A549 (cell line): ENCODE results near the gene SRRT.

ENCODE experiments used
- CBX8 ChIP-seq: fragments of 200-600 bp; sonication (generic); IDR thresholded peaks from 2 replicates; pipeline ENCODE4 v1.6.1; 2016
- CEBPB ChIP-seq, 2 experiments: fragments of >200 bp in 1 of 2; sonication (Bioruptor Twin) in 1 of 2; formaldehyde crosslinking in 1 of 2; IDR thresholded peaks; 2 replicates each; pipeline ENCODE4 v1.6.1; 2012 to 2016
- HMGXB4 ChIP-seq: fragments of 250-450 bp; sonication (Bioruptor Pico); IDR thresholded peaks from 2 replicates; pipeline ENCODE4 v1.5.0; 2021; ENCODE audit warnings: mild to moderate bottlenecking, moderate library complexity, borderline replicate concordance
- KDM1A ChIP-seq: fragments of 200-600 bp; sonication (generic); IDR thresholded peaks from 2 replicates; pipeline ENCODE4 v1.6.1; 2016; ENCODE audit warnings: low read depth, mild to moderate bottlenecking
- NFE2L2 ChIP-seq: fragments of 150-350 bp; conservative IDR thresholded peaks from 2 replicates; pipeline ENCODE4 v1.6.1; 2014; ENCODE audit warnings: low read length
- NPAS2 ChIP-seq: fragments of 250-450 bp; sonication (Bioruptor Pico); IDR thresholded peaks from 2 replicates; pipeline ENCODE4 v1.8.0; 2022; ENCODE audit warnings: mild to moderate bottlenecking, moderate library complexity, borderline replicate concordance
- POLR2A ChIP-seq: IDR thresholded peaks from 2 replicates; pipeline ENCODE4 v1.6.1; 2012; ENCODE audit warnings: mild to moderate bottlenecking, low read length
- RAD21 ChIP-seq, 2 experiments: fragments of >200 bp in 1 of 2; sonication (Bioruptor Twin) in 1 of 2; formaldehyde crosslinking in 1 of 2; IDR thresholded peaks in 1 of 2; conservative IDR thresholded peaks in 1 of 2; 2 replicates in 1 of 2; 3 replicates in 1 of 2; pipeline ENCODE4 v1.6.1; 2012 to 2018; ENCODE audit warnings: inconsistent platforms in 1 of 2
- REST ChIP-seq: fragments of 200-600 bp; sonication (generic); IDR thresholded peaks from 2 replicates; pipeline ENCODE4 v1.6.1; 2016; ENCODE audit warnings: antibody characterized with exemption, mild to moderate bottlenecking, moderate library complexity
- RNF2 ChIP-seq: fragments of 200-600 bp; sonication (generic); IDR thresholded peaks from 2 replicates; pipeline ENCODE4 v1.6.1; 2016; ENCODE audit warnings: low read depth, mild to moderate bottlenecking, antibody characterized with exemption, moderate library complexity, borderline replicate concordance
- TF ChIP-seq, protein P1 (sequence below): fragments of >200 bp; sonication (Bioruptor Twin); formaldehyde crosslinking; IDR thresholded peaks from 3 replicates; pipeline ENCODE4 v1.5.1; 2016
- TF ChIP-seq, protein P2 (sequence below): fragments of 450-650 bp; IDR thresholded peaks from 2 replicates; pipeline ENCODE4 v1.6.1; 2014; ENCODE audit warnings: antibody characterized with exemption

DNA sequence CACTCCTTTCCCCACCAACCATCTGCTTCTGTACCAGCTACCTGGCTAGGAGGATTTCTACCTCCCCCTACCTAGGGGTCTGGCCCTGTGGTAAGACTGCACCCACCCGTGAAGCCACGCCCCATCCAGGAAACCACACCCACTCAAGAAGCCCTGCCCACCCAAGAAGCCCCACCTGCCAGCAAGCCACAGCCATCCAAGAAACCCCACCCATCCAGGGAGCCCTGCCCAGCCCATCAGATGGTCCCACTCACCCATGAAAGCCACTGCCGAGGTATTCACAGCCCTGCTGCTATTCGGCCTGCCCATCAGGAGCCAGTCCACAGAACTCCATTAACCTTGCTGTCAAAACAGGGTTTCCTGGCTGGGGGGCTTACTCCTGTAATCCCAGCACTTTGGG lies 58.8 kb downstream of the SRRT start:
- TF ChIP-seq, protein P1, sequence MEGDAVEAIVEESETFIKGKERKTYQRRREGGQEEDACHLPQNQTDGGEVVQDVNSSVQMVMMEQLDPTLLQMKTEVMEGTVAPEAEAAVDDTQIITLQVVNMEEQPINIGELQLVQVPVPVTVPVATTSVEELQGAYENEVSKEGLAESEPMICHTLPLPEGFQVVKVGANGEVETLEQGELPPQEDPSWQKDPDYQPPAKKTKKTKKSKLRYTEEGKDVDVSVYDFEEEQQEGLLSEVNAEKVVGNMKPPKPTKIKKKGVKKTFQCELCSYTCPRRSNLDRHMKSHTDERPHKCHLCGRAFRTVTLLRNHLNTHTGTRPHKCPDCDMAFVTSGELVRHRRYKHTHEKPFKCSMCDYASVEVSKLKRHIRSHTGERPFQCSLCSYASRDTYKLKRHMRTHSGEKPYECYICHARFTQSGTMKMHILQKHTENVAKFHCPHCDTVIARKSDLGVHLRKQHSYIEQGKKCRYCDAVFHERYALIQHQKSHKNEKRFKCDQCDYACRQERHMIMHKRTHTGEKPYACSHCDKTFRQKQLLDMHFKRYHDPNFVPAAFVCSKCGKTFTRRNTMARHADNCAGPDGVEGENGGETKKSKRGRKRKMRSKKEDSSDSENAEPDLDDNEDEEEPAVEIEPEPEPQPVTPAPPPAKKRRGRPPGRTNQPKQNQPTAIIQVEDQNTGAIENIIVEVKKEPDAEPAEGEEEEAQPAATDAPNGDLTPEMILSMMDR = no peak
- TF ChIP-seq POLR2A (no peak), RAD21 (conservative IDR thresholded peaks at IDR 0.05 in 1 of 2, IDR thresholded peaks at IDR 0.05 in 1 of 2) (no peak), NFE2L2 (no peak), CEBPB (IDR thresholded peaks at IDR 0.05) (no peak), RNF2 (no peak), REST (no peak), NPAS2 (CRISPR knock-in tag) (no peak), CBX8 (no peak), KDM1A (no peak), HMGXB4 (CRISPR knock-in tag) (no peak)
- TF ChIP-seq, protein P2, sequence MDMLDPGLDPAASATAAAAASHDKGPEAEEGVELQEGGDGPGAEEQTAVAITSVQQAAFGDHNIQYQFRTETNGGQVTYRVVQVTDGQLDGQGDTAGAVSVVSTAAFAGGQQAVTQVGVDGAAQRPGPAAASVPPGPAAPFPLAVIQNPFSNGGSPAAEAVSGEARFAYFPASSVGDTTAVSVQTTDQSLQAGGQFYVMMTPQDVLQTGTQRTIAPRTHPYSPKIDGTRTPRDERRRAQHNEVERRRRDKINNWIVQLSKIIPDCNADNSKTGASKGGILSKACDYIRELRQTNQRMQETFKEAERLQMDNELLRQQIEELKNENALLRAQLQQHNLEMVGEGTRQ = no peak
